OCI-LY7 (cell line): ENCODE measurements around the gene FRMD6. TPM values are rescaled to one million over a fixed set of nuclear protein-coding genes. Genes with fewer than 3 reads are reported as not detected.
"Not testable (repeated sequence)": the region's sequence is repeated elsewhere in the genome, so short reads cannot be mapped to it uniquely, and the experiment has no call there.

Experiments
- BruUV-seq: library from RNA; stranded (reverse); fragments of 400-500 nt; replicated peaks from 2 replicates; lab custom pipeline; 2021; lab: Mats Ljungman, UMichigan
- CTCF ChIA-PET: fragments of 300-600 bp; sonication (Branson Sonifier 250); formaldehyde crosslinking; loops from one replicate; lab custom pipeline; 2022; ENCODE audit warnings: antibody characterized with exemption; ENCODE audit not compliant: unreplicated experiment; lab: Charles Lee
- POLR2A ChIA-PET: fragments of 300-600 bp; sonication (Branson Sonifier 250); formaldehyde crosslinking; loops from one replicate; lab custom pipeline; 2022; ENCODE audit warnings: antibody characterized with exemption; lab: Charles Lee
- DNase-seq: peaks from one replicate; pipeline ENCODE4 v3.0.0-alpha.2; 2015; ENCODE audit warnings: low spot score
- H2AFZ ChIP-seq: fragments of 200-600 bp; sonication (generic), shearing (Covaris generic); 2 replicates; pipeline ENCODE4 v1.6.1; 2014; ENCODE audit warnings: mild to moderate bottlenecking, antibody characterized with exemption, low read length, moderate library complexity
- H3K27ac ChIP-seq: fragments of 200-600 bp; sonication (generic); 2 replicates; pipeline ENCODE4 v1.5.1; 2014; ENCODE audit warnings: mixed run types, low read depth, mild to moderate bottlenecking, moderate library complexity, low read length, inconsistent platforms; ENCODE audit not compliant: poor library complexity, severe bottlenecking
- H3K36me3 ChIP-seq: fragments of 200-600 bp; sonication (generic); 2 replicates; pipeline ENCODE4 v1.6.1; 2014; ENCODE audit warnings: mild to moderate bottlenecking, antibody characterized with exemption, low read length, moderate library complexity, mixed read lengths; ENCODE audit not compliant: insufficient read depth
- H3K4me1 ChIP-seq: fragments of 200-600 bp; sonication (generic); 2 replicates; pipeline ENCODE4 v1.5.1; 2014; ENCODE audit warnings: mild to moderate bottlenecking, low read length; ENCODE audit not compliant: insufficient read depth, poor library complexity, severe bottlenecking
- H3K4me2 ChIP-seq: fragments of 200-600 bp; sonication (generic); 2 replicates; pipeline ENCODE4 v1.6.1; 2014; ENCODE audit warnings: mild to moderate bottlenecking, low read length
- H3K4me3 ChIP-seq: fragments of 200-600 bp; sonication (generic); 2 replicates; pipeline ENCODE4 v1.5.1; 2014; ENCODE audit warnings: mild to moderate bottlenecking, low read depth, low read length; ENCODE audit not compliant: poor library complexity, severe bottlenecking
- H3K79me2 ChIP-seq: fragments of 200-600 bp; sonication (generic); 2 replicates; pipeline ENCODE4 v1.6.1; 2016; ENCODE audit warnings: low read depth, mild to moderate bottlenecking, low read length, moderate library complexity, mixed read lengths; ENCODE audit not compliant: insufficient read depth
- H3K9me2 ChIP-seq: fragments of 200-600 bp; sonication (generic); 2 replicates; pipeline ENCODE4 v1.6.1; 2016; ENCODE audit warnings: mild to moderate bottlenecking, low read length, mixed read lengths; ENCODE audit not compliant: insufficient read depth
- H3K9me3 ChIP-seq: fragments of 200-600 bp; sonication (generic); 2 replicates; pipeline ENCODE4 v1.6.1; 2014; ENCODE audit warnings: mild to moderate bottlenecking, mixed run types, low read length, mixed read lengths
- H4K20me1 ChIP-seq: fragments of 200-600 bp; sonication (generic); 2 replicates; pipeline ENCODE4 v1.6.1; 2014; ENCODE audit warnings: mild to moderate bottlenecking, antibody characterized with exemption, low read length, moderate library complexity, mixed read lengths; ENCODE audit not compliant: insufficient read depth
- EZH2phosphoT487 ChIP-seq: fragments of 200-600 bp; sonication (generic); IDR thresholded peaks from 2 replicates; pipeline ENCODE4 v1.6.1; 2018; ENCODE audit warnings: low read depth, borderline replicate concordance, mild to moderate bottlenecking, mixed run types, antibody characterized with exemption, low read length, moderate library complexity, mixed read lengths
- intact Hi-C: fragments of 100-400 bp; cut with micrococcal nuclease; formaldehyde crosslinking; loops from one replicate; pipeline ENCODE4 v1.10.0; 2022; ENCODE audit not compliant: unreplicated experiment
- total RNA-seq, 2 experiments: library from RNA; depleted of rRNA in 1 of 2; stranded (reverse); fragments of >200 nt in 1 of 2; shearing (Covaris generic) in 1 of 2; gene quantifications; 2 replicates each; pipeline ENCODE4 v1.2.3, GENCODE V29; 2014 to 2022
- TF ChIP-seq, protein P1 (sequence below): fragments of 200-600 bp; sonication (generic); conservative IDR thresholded peaks from 2 replicates; pipeline ENCODE4 v1.5.1; 2014; ENCODE audit warnings: mild to moderate bottlenecking, antibody characterized with exemption, low read length, moderate library complexity, mixed read lengths

FRMD6 gene
- total RNA-seq, 2 experiments from 2014 or later, result 4.4 to 12.3 TPM

DNA sequence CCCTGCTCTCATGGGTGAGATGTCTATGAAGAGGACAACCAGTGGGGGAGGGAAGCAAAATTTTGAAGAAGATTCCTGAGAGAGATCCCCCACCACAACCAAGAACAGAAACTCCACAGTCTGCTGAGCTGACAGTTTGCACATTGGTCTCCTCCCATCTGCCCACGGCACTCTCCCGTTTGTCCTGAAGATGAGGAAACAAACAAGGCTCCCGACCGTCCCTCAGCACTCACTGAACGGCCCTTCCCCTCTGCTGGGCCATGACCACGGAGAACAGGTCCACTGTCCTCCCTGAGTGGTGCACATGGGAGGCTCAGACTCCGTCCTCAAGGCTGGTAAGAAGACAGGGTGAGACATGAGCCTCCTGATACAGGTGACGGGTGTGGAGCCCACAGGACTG, 114.9 kb downstream of the FRMD6 start:
- H2AFZ ChIP-seq, CTCF ChIA-PET, H4K20me1 ChIP-seq, POLR2A ChIA-PET, H3K27ac ChIP-seq, DNase-seq, H3K4me3 ChIP-seq, H3K4me2 ChIP-seq, intact Hi-C loops, BruUV-seq, H3K9me3 ChIP-seq, H3K4me1 ChIP-seq, H3K79me2 ChIP-seq, H3K9me2 ChIP-seq, H3K36me3 ChIP-seq: not testable (repeated sequence)

DNA sequence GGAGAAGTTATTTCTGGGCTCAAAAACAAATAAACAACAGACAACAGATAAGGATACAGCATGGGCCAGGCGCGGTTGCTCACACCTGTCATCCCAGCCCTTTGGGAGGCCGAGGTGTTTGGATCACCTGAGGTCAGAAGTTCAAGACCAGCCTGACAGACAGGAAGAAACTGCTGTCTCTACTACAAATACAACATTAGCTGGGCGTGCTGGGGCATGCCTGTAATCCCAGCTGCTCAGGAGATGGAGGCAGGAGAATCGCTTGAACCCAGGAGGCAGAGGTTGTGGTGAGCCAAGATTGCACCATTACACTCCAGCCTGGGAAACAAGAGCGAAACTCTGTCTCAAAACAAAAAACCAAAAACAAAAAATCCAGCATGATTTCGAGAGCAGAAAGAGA, 117.6 kb downstream of the FRMD6 start:
- CTCF ChIA-PET, POLR2A ChIA-PET: not testable (repeated sequence)

DNA sequence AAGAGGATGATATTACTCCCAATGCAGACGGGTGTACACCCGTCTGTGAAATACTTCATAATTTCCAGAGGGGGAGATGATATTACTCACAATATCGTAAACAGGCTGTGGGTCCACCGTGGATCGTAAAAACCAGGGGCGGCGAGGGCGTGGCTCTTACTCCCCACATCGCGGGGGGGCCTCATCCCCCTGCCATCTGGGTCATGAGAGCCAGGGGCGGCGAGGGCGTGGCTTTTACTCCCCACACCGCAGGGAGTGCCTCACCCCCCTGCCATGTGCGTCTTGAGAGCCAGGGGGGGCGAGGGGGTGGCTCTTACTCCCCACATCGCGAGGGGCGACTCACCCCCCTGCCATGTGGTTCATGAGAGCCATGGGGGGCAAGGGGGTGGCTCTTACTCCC, 122.5 kb downstream of the FRMD6 start:
- Histone ChIP-seq H3K4me2 (no peak overlapping the region), H3K4me1 (no peaks in the 10 kb centered on the region), H3K27ac (no peak overlapping the region), H3K4me3 (no peak overlapping the region), H3K36me3 (no peaks in the 10 kb centered on the region), H3K79me2 (no peaks in the 10 kb centered on the region), H3K9me3 (no peaks in the 10 kb centered on the region), H2AFZ (no peak overlapping the region), H3K9me2 (no peaks in the 10 kb centered on the region), H4K20me1 (no peaks in the 10 kb centered on the region)
- BruUV-seq, result no TSS peak
- DNase-seq, result no peak
- ChIA-PET CTCF (no interaction called here), POLR2A (no interaction called here)
- intact Hi-C loops, result no loop called here
- TF ChIP-seq, protein P1, sequence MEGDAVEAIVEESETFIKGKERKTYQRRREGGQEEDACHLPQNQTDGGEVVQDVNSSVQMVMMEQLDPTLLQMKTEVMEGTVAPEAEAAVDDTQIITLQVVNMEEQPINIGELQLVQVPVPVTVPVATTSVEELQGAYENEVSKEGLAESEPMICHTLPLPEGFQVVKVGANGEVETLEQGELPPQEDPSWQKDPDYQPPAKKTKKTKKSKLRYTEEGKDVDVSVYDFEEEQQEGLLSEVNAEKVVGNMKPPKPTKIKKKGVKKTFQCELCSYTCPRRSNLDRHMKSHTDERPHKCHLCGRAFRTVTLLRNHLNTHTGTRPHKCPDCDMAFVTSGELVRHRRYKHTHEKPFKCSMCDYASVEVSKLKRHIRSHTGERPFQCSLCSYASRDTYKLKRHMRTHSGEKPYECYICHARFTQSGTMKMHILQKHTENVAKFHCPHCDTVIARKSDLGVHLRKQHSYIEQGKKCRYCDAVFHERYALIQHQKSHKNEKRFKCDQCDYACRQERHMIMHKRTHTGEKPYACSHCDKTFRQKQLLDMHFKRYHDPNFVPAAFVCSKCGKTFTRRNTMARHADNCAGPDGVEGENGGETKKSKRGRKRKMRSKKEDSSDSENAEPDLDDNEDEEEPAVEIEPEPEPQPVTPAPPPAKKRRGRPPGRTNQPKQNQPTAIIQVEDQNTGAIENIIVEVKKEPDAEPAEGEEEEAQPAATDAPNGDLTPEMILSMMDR, result no peak
- TF ChIP-seq EZH2phosphoT487, result no peak

More for the DNA sequence above, 117.6 kb downstream of the FRMD6 start:
- intact Hi-C loops, H3K9me2 ChIP-seq, H4K20me1 ChIP-seq, H3K36me3 ChIP-seq, DNase-seq, H3K79me2 ChIP-seq, H3K4me1 ChIP-seq, H3K4me3 ChIP-seq, H3K27ac ChIP-seq, H2AFZ ChIP-seq, H3K9me3 ChIP-seq, BruUV-seq, H3K4me2 ChIP-seq: not testable (repeated sequence)
